ENCODE results near the gene DENND5A. TPM values are rescaled to one million over a fixed set of nuclear protein-coding genes. Genes with fewer than 3 reads are reported as not detected.

Gene DENND5A
- total and polyA plus RNA-seq, 10 of the 15 experiments (the other 5 are each of a cell fraction or from before 2014, with no cell fraction given), result 15.6 to 157 (median 85.1) TPM

DNA sequence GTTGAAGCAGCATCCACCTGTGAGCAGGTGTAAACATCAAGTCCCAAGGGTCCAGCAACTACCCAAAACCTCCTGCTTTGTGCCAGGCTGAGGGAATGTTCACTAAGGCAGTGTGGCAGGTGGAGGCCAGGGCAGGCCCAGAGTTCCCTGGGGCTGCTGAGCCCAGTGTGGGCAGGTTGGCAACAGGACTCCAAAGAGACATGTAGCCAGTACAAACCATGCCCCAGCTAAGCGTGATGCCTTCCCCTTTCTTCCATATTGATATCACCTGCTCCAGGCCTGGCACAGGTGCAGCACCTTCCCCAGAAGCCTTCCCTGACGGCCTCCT is 143.7 kb downstream of the DENND5A start:
- RAD21 ChIA-PET (ENCODE audit: unreplicated experiment), result no interaction called here
- in situ Hi-C loops (cut with MboI) (no loop called here), intact Hi-C loops (cut with micrococcal nuclease; ENCODE audit: unreplicated experiment) (no loop called here)
- no peaks in the 10 kb centered on the region for H3K9me3 ChIP-seq (replicated peaks; ENCODE audit: control insufficient read depth, insufficient read depth, low read length)
- DNase-seq (ENCODE audit: low read depth, low spot score) (no peak), ATAC-seq (no peak), FAIRE-seq (no peak)
- H2AFZ ChIP-seq (ENCODE audit: control insufficient read depth, low read depth, low read length), result no peak overlapping the region
- H4K20me1 ChIP-seq (ENCODE audit: control insufficient read depth, insufficient read depth), result no peaks in the 10 kb centered on the region
- TF ChIP-seq HCFC1 (IDR thresholded peaks at IDR 0.05; ENCODE audit: low read length) (no peak), CBFB (IDR thresholded peaks at IDR 0.05; ENCODE audit: low read depth) (no peak), SUZ12 (IDR thresholded peaks at IDR 0.05; ENCODE audit: unreplicated experiment) (no peak), MYC (IDR thresholded peaks at IDR 0.05; ENCODE audit: insufficient read depth, insufficient read length, insufficient replicate concordance, low read length, severe bottlenecking) (no peak), POLR2AphosphoS2 (IDR thresholded peaks at IDR 0.05; ENCODE audit: low read depth, low read length) (no peak), PAX5 (IDR thresholded peaks at IDR 0.05; ENCODE audit: borderline replicate concordance, low read depth, low read length) (no peak), NR2C2 (IDR thresholded peaks at IDR 0.05; ENCODE audit: borderline replicate concordance, control insufficient read depth, insufficient read length, low read depth) (no peak), CHD1 (IDR thresholded peaks at IDR 0.05; ENCODE audit: low read depth, low read length) (no peak), IRF5 (IDR thresholded peaks at IDR 0.05; ENCODE audit: borderline replicate concordance) (no peak), FOXM1 (IDR thresholded peaks at IDR 0.05; ENCODE audit: low read depth, low read length) (no peak), HDAC2 (IDR thresholded peaks at IDR 0.05) (no peak), MLLT1 (IDR thresholded peaks at IDR 0.05) (no peak), POLR2AphosphoS5 (IDR thresholded peaks at IDR 0.05; ENCODE audit: low read length) (no peak)
- TF ChIP-seq, protein P1, sequence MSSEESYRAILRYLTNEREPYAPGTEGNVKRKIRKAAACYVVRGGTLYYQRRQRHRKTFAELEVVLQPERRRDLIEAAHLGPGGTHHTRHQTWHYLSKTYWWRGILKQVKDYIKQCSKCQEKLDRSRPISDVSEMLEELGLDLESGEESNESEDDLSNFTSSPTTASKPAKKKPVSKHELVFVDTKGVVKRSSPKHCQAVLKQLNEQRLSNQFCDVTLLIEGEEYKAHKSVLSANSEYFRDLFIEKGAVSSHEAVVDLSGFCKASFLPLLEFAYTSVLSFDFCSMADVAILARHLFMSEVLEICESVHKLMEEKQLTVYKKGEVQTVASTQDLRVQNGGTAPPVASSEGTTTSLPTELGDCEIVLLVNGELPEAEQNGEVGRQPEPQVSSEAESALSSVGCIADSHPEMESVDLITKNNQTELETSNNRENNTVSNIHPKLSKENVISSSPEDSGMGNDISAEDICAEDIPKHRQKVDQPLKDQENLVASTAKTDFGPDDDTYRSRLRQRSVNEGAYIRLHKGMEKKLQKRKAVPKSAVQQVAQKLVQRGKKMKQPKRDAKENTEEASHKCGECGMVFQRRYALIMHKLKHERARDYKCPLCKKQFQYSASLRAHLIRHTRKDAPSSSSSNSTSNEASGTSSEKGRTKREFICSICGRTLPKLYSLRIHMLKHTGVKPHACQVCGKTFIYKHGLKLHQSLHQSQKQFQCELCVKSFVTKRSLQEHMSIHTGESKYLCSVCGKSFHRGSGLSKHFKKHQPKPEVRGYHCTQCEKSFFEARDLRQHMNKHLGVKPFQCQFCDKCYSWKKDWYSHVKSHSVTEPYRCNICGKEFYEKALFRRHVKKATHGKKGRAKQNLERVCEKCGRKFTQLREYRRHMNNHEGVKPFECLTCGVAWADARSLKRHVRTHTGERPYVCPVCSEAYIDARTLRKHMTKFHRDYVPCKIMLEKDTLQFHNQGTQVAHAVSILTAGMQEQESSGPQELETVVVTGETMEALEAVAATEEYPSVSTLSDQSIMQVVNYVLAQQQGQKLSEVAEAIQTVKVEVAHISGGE (CRISPR knock-in tag; IDR thresholded peaks at IDR 0.05), result no peak
- no peaks in the 10 kb centered on the region for H3K27me3 ChIP-seq (replicated peaks in 1 of 2; ENCODE audit: control insufficient read depth in 2 of 2, insufficient read depth in 2 of 2, low read length in 1 of 2)
- H3K4me3 ChIP-seq, result no peak overlapping the region
- CTCF ChIA-PET, result interaction anchor here (2.0 kb wide), 1 partner anchor 106 kb away, joined by 5 read pairs; no protein-coding TSS in a partner anchor
- no peak overlapping the region for H3K9ac ChIP-seq (ENCODE audit: control insufficient read depth, insufficient read depth, low read length)
- SMC1A ChIA-PET (ENCODE audit: uncharacterized antibody, unreplicated experiment), result no interaction called here
- POLR2A ChIA-PET, result no interaction called here
- H3K27ac ChIP-seq (ENCODE audit: control insufficient read depth, insufficient read depth), result no peak overlapping the region
- 46% methylated on average over 2 of the region's 2 CpGs for WGBS (ENCODE audit: insufficient coverage, insufficient replicate concordance, low lambda C conversion rate, missing lambda C conversion rate)
- H3K79me2 ChIP-seq (ENCODE audit: control insufficient read depth, insufficient read depth, low read length), result no peaks in the 10 kb centered on the region
- H3K4me2 ChIP-seq (ENCODE audit: control insufficient read depth, insufficient read depth), result no peak overlapping the region
- no TSS peak for BruUV-seq (replicated peaks)
- H3K4me1 ChIP-seq (ENCODE audit: control insufficient read depth, insufficient read depth, low read length), result no peaks in the 10 kb centered on the region
- H3K36me3 ChIP-seq (ENCODE audit: control insufficient read depth in 2 of 2, insufficient read depth in 2 of 2, low read length in 1 of 2), result no peaks in the 10 kb centered on the region
